Activated T-cell treated with anti-CD3 and anti-CD28 coated beads, Interleukin-2, amount 50 U/mL, for 1 hour (primary cell): ENCODE data around the gene CERS1.
A peak's percentile ranks its signal among the peaks of the same experiment; 100 is the strongest.

ENCODE experiments used
- DNase-seq: peaks from one replicate; pipeline ENCODE4 v3.0.0-alpha.2; 2020

CERS1 gene, protein sequence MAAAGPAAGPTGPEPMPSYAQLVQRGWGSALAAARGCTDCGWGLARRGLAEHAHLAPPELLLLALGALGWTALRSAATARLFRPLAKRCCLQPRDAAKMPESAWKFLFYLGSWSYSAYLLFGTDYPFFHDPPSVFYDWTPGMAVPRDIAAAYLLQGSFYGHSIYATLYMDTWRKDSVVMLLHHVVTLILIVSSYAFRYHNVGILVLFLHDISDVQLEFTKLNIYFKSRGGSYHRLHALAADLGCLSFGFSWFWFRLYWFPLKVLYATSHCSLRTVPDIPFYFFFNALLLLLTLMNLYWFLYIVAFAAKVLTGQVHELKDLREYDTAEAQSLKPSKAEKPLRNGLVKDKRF

DNA sequence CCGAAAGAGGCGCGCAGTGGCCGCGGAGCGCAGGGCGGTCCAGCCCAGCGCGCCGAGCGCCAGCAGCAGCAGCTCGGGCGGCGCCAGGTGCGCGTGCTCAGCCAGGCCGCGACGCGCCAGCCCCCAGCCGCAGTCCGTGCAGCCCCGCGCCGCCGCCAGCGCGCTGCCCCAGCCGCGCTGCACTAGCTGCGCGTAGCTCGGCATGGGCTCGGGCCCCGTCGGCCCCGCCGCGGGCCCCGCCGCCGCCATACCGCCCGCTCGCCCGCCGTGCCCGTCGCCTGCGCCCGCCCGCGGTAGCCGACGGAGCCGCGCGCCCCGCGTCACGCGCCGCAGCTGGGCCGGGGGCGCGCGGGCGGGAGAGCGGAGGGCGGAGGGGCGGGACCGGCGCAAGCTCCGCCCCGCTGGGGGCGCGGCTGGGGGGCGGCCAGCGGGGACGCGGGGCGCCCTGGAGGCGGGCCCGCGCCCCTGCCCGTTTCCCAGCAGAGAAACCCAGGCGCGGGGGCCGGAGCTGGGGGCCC is at the start of gene CERS1:
Gene CERS1 (minus strand): TSS at position 335 of the 518 bp plus-strand sequence. CDS start 86 bp downstream, at position 249.
- DNase-seq = no peak

DNA sequence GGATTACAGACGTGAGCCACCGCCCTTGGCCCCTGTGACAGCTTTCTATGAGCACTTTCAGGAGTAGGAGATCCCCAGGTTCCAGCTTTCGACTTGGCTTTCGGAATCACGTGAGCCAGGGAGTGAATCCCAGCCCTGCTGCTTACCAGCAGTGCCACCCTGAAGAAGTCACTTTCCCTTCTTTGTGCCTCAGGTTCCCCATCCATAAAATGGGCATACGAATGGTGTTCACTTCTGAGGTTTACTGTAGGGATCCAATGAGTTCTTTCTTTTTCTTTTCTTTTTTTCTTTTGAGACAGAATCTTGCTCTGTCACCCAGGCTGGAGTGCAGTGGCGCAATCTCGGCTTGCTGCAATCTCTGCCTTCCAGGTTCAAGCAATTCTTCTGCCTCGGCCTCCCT is 49.3 kb upstream of the CERS1 start:
- DNase-seq = no peak

DNA sequence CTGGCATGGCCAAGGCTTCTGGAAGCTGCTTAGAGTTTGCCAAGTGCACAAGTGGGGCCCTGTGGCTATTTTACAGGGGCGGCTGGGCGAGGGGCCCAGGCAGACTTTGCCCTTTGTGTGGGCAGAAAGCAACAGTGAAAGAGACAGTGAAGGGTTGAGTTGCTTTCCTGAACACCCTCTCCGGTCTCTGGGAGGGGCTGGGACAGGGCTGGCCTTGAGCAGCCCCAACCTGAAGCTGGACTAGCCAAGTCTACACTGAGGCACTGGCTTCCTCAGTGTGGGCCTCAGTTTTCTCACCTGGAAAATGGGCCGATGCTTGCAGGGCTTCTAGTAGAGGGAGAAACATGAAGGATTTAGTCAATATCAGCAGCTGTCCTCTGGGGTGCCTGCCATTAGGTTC is 47.5 kb upstream of the CERS1 start:
- DNase-seq = no peak

DNA sequence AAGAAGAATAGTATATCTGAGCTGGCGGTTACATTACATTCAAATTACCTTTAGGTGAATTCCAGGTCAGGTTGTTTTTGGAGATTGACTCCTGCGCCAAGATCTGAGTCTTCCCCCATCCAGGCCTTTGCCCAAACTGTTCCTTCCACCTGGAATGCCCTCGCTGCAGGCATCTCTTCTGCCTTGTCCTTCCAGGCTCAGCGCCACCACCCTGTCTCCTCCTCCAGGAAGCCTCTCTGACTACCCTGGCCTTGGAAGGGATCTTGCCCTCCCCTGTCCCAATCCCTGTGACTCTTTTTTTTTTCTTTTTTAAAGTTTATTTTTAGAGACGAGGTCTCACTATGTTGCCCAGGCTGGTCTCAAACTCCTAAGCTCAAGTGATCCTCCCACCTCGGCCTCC is 46.7 kb upstream of the CERS1 start:
- DNase-seq = no peak

DNA sequence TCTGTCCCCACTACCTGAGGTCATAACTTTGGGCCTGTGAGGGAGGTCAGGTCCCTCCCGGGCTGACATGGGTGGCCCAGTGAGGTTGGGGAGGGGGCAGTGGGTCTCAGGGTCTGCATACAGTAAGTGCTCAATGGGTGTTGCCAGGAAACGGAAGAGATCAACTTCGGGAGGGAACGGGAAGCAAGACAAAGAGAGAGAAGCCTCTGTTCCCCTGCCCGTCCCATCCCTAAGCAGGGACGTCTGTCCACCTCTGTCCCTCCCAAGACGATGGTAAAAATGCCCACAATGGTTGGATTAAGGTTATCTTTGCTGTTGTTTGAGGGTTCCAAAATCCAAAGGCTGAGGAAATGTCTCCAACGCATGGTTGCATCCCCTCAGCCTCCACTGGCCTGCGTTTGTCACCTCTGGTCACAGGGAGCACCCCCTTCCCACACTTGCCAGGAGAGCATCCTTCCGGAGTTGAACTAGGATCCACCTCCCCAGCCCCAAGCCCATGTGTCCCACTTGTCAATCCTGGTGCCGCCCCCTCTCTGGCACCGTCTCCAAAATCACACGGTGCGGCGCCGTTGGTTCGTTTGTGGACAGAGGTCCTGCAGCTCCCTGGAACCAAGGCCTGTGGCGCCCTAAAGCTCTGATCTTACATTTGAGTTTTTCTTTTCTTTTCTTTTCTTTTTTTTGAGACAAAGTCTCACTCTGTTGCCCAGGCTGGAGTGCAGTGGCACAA is 45.8 kb upstream of the CERS1 start:
- no peak for DNase-seq

DNA sequence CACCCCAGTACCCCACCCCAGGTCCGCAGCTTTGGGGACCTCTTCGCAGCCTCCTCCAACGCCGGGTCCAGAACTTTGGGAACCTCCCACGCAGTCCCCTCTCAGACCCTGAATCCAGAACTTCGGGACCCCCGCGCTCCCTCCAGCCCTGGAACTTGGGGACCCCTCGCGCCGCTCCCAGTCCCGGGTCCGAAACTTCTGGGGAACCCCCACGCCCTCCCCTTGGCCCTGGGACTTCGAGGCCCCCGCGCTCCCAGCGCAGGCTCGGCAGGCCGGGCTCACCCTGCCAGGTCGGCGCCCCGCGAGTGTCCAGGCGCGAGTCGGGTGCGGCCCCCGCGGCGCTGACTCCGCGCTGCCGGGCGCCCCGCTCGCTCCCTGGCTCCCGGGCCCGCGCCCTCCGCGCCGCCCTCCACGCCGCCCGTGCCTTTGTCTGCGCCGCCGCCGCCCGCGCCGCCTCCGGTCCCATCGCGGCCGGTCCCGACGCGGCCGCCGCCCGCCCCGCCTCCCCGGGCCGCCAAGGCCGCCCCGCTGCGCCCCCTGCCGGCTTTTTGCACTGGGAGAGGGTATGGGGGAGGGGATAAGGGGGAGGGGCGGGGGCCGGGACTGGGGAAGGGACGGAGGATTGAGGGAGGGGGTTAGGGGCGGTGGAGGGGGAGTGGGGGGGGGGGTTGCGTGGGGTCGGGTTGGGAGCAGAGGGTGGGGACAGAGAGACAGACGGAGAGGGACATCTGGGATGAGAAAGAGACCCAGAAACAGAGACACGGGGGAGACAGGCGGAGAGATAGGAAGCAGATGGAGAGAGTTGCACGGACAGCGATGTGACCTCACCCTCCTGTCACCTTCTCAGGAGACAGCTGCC is 45.0 kb upstream of the CERS1 start, which contains the start of gene HOMER3:
Gene HOMER3 (minus strand): TSS at position 449 of the 859 bp plus-strand sequence. CDS start 2,235 bp downstream, outside the sequence.
- DNase-seq = peak; percentile 80

DNA sequence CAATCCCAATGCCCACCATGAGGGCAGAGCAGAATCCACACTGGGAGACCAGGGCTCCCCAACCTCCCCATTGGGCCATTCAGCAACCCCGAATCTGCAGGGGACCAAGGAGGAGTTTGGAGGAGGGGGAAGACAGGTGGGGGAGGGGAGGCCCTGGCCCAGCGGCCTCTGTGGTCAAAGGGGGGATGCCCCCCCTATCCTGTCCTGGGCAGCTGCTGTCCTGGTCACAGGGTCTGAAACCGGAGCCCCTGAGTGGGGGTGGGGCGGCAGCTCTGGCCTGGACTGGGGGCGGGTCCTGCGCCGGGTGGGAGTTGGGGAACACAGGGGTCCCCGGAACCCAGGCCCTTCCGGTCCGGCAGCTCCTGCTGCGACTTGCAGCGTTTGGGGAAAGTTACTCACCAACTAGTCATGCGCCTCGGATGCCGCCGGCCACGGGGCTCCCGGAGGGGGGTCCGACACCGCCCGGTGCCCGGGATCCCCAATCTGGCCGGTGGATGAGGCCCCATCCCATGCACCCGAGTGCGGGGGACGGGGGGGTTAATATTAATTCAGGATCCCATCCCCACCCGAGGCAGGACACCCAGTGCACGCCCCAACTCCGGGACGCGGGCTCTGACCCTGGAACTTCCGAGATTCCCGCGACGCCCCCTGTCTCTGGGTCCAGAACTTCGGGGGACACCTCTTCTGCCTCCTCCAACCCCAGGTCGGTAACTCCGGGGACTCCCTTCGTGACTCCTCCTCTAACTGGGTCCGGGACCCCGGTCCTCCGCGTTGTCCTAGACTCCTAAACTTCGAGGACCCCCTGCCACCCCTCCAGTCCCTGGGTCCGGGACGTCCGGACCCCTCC is 44.2 kb upstream of the CERS1 start:
- DNase-seq = peak; percentile 31

DNA sequence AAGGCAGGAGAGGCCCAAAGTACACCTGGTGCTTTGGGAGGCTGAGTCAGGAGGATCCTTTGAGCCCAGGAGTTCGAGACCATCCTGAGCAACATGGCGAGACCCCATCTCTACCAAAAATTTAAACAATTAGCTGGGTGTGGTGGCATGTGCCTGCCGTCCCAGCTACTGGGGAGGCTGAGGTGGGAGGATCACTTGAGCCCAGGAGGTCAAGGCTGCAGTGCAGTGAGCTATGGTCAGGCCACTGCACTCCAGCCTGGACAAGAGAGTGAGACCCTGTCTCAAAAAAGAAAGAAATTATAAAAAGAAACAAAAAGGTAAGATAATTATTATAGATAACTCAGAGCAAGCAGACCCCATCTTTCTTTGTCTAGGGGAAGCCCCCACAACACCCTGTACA is 43.2 kb upstream of the CERS1 start:
- DNase-seq = no peak

DNA sequence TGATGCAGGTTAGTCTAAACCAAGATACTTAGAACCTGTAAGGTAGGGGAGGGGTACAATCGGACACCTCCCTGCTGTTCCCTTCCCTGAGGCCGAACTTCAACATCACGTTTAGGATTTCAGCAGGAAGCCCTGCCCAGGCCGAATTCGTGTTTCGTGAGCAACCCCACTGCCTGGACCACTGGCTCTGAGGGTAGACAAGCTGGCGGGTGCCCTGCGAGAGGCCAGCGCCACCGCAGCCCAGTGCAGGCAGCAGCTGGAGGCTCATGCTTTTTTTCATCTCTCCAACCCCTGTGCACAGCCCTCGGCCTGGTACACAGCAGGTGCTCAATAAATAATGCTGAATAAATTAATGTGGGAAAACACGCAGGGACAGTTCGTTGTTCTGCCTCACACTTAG is 37.3 kb upstream of the CERS1 start:
- no peak for DNase-seq

DNA sequence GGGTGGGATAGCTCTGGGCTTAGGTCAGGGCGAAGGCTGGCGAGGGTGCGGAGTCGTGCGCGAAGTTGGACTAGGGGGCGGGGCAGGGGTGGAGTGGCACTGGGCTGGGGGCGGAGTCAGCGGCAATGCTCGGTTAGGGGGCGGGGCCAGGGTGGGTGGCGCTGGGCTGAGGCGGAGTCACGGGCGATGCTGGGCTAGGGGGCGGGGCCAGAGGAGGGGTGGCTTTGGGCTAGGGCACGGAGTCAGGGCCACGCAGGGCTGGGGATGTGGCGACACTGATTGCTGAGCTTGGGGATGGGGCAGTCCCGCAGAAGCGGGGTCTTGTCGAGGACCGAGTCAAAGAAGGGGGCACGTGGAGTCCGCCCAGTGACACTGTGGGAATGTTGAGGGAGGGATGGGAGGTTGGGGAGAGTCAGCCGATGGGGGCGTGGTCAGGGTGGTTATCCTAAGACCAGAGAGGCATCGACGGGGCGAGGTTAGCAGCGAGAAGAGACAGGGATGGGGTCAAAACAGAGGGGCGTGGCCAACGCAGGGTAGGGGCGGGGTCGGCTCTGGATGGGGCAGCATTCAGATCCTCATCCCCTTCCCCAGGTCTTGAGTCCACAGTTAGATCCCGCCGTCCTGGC is 36.4 kb upstream of the CERS1 start:
- peak; percentile 84 for DNase-seq

DNA sequence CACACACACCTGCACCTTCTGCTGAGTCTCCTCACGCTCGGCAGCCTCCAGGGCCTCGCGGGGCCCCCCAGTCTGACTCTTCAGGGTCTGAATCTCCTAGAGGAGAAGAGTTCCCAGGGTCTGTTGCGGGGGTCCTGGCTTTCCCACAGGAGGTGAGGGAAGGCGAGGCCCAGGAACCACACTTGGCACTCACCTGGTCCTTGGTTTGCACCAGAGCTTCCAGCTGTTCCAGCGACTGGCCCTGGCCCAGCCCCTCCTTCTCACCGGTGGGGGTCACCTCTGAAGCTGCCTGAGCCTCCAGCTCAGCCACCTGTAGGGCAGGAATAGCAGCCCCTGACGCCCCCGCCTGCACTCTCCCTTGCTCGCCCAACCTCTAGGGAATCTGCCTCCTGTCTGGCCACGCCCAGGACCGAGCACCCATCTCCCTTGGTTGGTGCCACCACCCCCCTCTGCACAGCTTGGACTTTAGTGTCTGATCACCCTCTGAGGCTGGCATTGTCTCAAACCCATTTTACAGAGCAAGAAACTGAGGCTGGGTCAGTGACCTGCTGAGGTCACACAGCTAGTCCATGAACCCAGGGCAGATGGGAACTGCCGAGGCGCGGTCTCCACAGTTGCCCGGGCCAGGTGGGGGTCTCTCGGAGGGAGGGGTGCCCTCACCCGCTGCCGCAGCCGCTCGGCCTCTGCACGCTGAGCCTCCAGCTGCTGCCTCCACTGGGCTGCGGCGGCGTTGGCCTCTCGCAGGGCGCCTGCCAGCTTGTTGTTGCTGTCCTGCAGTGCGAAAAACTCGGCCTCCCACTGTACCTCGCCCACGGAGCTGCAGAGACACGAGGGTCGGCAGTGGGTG is 35.6 kb upstream of the CERS1 start:
- no peak for DNase-seq

DNA sequence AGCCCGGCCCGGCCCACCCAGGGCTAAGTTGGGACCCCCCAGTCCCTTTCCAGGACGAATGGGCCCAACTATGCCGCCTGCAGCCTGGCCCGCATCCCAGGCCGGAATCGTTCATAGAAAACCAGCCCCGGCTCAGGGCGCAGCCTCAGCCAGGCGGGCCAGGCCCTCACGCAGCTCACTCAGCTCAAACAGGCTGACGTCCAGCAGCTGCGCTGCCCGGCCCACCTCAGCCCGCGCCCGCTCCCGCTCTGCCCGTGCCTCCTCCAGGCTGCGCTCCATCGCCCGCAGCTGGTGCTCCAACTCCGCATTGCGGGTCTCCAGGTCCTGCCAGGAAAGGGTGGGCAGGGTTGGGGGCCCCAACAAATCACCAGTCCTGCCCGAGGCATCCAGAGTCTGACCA is 33.4 kb upstream of the CERS1 start:
- no peak for DNase-seq

DNA sequence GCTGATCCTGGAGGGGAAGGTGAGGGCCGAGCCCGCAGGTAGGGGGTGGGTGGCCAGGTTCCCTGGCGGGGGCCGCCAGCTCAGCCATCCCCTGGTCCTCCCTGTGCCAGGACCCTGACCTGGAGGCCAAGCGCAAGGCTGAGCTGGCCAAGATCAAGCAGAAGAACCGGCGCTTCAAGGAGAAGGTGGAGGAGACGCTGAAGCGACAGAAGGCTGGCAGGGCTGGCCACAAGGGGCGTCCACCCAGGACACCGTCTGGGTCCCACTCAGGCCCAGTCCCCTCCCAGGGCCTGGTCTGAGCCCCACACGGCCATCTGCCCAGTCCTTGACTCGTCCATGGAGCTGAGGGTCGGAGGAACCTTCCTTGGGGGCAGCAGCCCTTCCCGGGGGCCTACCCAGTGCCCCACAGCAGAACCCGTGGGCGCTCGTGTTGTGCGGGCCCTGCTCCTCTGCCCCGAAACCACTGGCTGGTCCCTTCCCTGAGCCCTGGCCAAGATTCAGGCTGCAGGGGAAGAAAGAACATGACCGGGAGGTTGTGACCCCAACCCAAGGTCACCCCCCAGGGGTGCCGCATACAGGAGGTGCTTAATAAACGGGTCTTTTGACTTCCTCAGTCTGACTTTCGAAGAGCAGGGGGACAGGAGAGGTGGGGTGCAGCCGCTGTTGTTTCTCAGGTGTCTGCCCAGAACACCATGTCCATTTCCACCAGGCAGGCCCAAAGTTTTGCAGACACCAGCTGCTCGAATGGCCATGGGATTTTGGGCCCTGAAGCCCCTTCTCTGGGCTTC is 32.3 kb upstream of the CERS1 start:
- no peak for DNase-seq

DNA sequence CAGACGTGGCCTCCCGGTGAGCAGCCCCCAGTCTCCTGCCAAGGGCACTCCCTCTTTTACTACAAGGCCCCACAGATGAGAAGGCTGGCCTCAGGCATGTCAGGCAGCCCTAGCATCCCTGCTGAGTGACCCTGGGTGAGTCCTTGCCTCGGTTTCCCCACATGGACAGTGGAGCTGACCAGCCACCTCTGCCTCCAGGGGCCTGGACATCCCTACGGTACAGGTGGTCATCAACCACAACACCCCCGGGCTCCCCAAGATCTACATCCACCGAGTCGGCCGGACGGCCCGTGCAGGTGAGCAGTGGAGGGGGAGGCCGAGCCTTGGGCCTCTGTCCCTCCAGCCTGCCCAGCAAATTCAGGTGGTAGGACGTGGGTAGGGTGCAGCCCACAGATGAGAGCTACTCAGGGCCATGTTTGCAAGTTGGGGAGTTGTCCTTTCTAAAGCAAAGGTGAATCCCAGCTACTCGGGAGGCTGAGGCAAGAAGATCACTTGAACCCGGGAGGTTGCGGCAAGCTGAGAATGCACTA is 28.8 kb upstream of the CERS1 start:
- DNase-seq = no peak

DNA sequence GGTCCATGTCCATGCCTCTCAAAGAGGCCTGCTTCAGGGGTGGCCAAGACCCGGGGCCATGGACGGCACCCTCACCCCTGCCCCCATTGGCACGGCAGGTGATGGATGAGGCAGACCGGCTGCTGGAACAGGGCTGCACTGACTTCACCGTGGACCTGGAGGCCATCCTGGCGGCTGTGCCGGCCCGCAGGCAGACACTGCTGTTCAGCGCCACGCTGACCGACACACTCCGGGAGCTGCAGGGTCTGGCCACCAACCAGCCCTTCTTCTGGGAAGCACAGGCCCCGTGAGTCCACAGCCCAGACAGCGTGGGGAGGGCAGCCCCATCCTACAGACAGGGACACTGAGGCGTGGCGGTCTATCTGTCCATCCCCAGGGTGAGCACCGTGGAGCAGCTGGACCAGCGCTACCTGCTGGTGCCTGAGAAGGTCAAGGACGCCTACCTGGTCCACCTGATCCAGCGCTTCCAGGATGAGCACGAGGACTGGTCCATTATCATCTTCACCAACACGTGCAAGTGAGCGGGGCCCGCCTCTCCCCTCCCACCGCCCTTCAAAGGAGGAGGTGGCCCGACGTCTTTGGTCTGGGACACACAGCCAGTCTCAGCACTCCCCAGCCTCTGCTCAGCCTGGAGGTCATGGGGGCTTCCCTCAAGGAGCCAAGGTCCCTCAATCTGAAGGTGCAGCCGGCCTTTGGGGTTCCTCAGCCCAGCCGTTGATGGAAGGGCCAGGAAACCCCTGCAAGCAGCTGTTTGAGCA is 26.4 kb upstream of the CERS1 start:
- no peak for DNase-seq

DNA sequence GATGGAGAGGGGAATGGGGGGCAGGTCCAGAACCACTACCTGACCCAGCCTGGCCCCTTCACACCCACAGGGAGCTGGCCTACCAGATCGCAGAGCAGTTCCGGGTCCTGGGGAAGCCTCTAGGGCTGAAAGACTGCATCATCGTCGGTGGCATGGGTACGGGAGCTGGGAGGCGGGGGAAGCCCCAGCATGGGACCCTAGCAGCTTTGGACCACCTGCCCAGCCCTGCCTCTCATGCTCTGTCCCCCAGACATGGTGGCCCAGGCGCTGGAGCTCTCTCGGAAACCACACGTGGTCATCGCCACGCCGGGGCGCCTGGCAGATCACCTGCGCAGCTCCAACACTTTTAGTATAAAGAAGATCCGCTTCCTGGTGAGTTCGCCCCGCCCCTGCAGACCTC is 25.6 kb upstream of the CERS1 start:
- DNase-seq = no peak

DNA sequence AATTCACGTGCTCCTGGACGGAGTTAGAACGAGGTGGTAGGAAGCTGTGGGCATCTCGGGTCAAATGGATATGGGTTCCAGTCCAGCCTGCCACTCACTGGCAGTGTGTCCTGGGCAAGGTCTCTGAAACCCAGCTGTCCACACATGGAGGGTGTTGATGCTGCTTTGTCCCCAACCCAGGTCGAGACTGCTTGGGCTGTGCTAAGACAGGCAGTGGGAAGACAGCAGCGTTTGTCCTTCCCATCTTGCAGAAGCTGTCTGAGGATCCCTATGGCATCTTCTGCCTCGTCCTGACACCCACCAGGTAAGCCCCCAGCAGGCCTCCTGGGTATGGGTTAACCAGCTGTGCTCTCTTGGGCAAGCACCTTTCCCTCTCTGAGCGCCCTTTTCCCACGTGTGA is 24.4 kb upstream of the CERS1 start:
- no peak for DNase-seq

DNA sequence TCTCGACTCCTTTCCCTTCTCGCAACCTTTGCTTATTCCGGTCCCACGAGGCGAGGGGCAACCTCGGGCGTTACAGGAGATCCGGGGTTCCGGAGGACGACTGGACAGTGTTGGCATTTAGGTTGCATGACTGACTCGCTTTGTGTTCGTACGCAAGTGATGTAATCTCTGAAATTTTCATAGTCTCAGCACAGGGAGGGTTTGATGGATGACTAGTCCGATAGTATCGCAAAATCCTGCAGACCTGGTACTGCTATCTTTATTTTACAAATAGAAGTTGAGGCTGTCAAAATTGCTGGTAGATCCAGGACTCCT is 23.9 kb upstream of the CERS1 start:
- no peak for DNase-seq
